ENCODE measurements around the gene FNTB. TPM values are rescaled to one million over a fixed set of nuclear protein-coding genes. Genes with fewer than 3 reads are reported as not detected.
A peak's percentile ranks its signal among the peaks of the same experiment; 100 is the strongest.

FNTB gene
- total RNA-seq, 1 experiment from 2014 or later = 14.2 TPM

GRCh38 chr14:64954491-64955240 is 32.0 kb upstream of the FNTB start (continued):
- no peak for TF ChIP-seq JAZF1 (CRISPR knock-in tag; IDR thresholded peaks at IDR 0.05)
- no peak for TF ChIP-seq IRF1 (CRISPR knock-in tag; IDR thresholded peaks at IDR 0.05)
- no peak for TF ChIP-seq GTF2I (CRISPR knock-in tag; conservative IDR thresholded peaks at IDR 0.05)
- TF ChIP-seq PRRX2 (CRISPR knock-in tag; IDR thresholded peaks at IDR 0.05) = no peak
- TF ChIP-seq ATF2 (CRISPR knock-in tag; IDR thresholded peaks at IDR 0.05; ENCODE audit: borderline replicate concordance, low read depth) = no peak
- TF ChIP-seq EMX1 (CRISPR knock-in tag; IDR thresholded peaks at IDR 0.05) = no peak

- Mint-ChIP-seq H3K4me3 (no peak overlapping the region), H3K27me3 (ENCODE audit: low read depth) (no peaks in the 10 kb centered on the region), H3K9me3 (no peaks in the 10 kb centered on the region), H3K27ac (peak overlapping the region; percentile 46), H3K36me3 (peaks cover 16% of the 10 kb centered on the region), H3K4me1 (peaks cover 44% of the 10 kb centered on the region)
- TF ChIP-seq ZNF396 (CRISPR knock-in tag; IDR thresholded peaks at IDR 0.05; ENCODE audit: borderline replicate concordance) (no peak), PRRX2 (CRISPR knock-in tag; IDR thresholded peaks at IDR 0.05) (no peak), NR1H2 (CRISPR knock-in tag; IDR thresholded peaks at IDR 0.05) (no peak), E2F4 (CRISPR knock-in tag; IDR thresholded peaks at IDR 0.05; ENCODE audit: borderline replicate concordance, low read depth) (no peak), SOX15 (CRISPR knock-in tag; IDR thresholded peaks at IDR 0.05) (no peak), CREB1 (CRISPR knock-in tag; IDR thresholded peaks at IDR 0.05) (no peak), ZMAT4 (CRISPR knock-in tag; IDR thresholded peaks at IDR 0.05) (no peak), JAZF1 (CRISPR knock-in tag; IDR thresholded peaks at IDR 0.05) (no peak), KAT7 (CRISPR knock-in tag; IDR thresholded peaks at IDR 0.05; ENCODE audit: borderline replicate concordance) (no peak), USF2 (CRISPR knock-in tag; IDR thresholded peaks at IDR 0.05) (no peak), ZSCAN18 (CRISPR knock-in tag; IDR thresholded peaks at IDR 0.05) (no peak), ZNF121 (CRISPR knock-in tag; IDR thresholded peaks at IDR 0.05) (no peak)
- ChIA-PET CTCF (interaction anchor here (1.7 to 3.0 kb wide), 3 partner anchors 8 to 65 kb away, joined by 6 to 11 read pairs (median 7); partner anchors contain the start of gene FNTB), POLR2A (no interaction called here)
- ATAC-seq (peak; percentile 6; the same call in 1 of the 2 replicates), DNase-seq (ENCODE audit: low spot score) (no peak)
These were observed 31.4 kb upstream of the FNTB start for GRCh38 chr14:64955297-64955696.
